Esophagus muscularis mucosa (tissue), 3 donors: ENCODE measurements around the gene PRPF38B.

Experiments used
- CTCF ChIP-seq, 3 experiments: fragments of 200-600 bp in 2 of 3; fragments of 450-650 bp in 1 of 3; sonication (generic) in 2 of 3; IDR thresholded peaks; one replicate each; pipeline ENCODE4 v1.5.1; 2017 to 2019; ENCODE audit warnings: antibody characterized with exemption in 3 of 3, mild to moderate bottlenecking in 2 of 3, moderate library complexity in 1 of 3
- POLR2A ChIP-seq: fragments of 450-650 bp; IDR thresholded peaks from one replicate; pipeline ENCODE4 v1.6.1; 2017; ENCODE audit warnings: antibody characterized with exemption, moderate library complexity, mild to moderate bottlenecking, low read depth

- no peak for TF ChIP-seq CTCF (IDR thresholded peaks at IDR 0.05)
- no peak for TF ChIP-seq POLR2A
Measured at GRCh38 chr1:108729481-108729880, 37.4 kb downstream of the PRPF38B start.
